HCT116 (cell line): ENCODE data around the gene MAML3. TPM values are rescaled to one million over a fixed set of nuclear protein-coding genes. Genes with fewer than 3 reads are reported as not detected.

Experiments used
- ATAC-seq: fragments of 200-7000 bp; cut with Tn5 transposase; 2 replicates; pipeline ENCODE4 v1.9.1; 2020; ENCODE audit warnings: mild to moderate bottlenecking, moderate library complexity
- BruUV-seq: library from RNA; stranded (reverse); fragments of 400-500 nt; replicated peaks from 2 replicates; lab custom pipeline; 2021; lab: Mats Ljungman, UMichigan
- CTCF ChIA-PET: fragments of 300-600 bp; sonication (Branson Sonifier 250); formaldehyde crosslinking; loops from one replicate; lab custom pipeline; 2021; ENCODE audit warnings: antibody characterized with exemption; lab: Charles Lee
- POLR2A ChIA-PET: fragments of 300-600, 350-600 bp; sonication (Branson Sonifier 250); formaldehyde crosslinking; loops from one replicate; lab custom pipeline; 2021; ENCODE audit warnings: antibody characterized with exemption; lab: Charles Lee
- RAD21 ChIA-PET, 2 experiments: fragments of 300-600 bp; sonication (Branson Sonifier 250); formaldehyde crosslinking; loops; one replicate each; lab custom pipeline; 2023; ENCODE audit warnings: low total read pairs in 2 of 2; ENCODE audit not compliant: uncharacterized antibody in 2 of 2, unreplicated experiment in 2 of 2, low non-redundant PET in 1 of 2; lab: Charles Lee
- DNase-seq: peaks from one replicate; pipeline ENCODE4 v3.0.0-alpha.2; 2010; ENCODE audit warnings: low read depth, low spot score
- H2AFZ ChIP-seq: fragments of 200-600 bp; shearing (Covaris generic), sonication (generic); 2 replicates; pipeline ENCODE4 v1.6.1; 2017; ENCODE audit warnings: low read depth, mixed run types, mixed read lengths, antibody characterized with exemption, low read length; ENCODE audit not compliant: poor library complexity, severe bottlenecking
- H3K27ac ChIP-seq: 2 replicates; pipeline ENCODE4 v1.5.1; 2012; ENCODE audit warnings: low read depth, low read length
- H3K27me3 ChIP-seq: fragments of 200-600 bp; sonication (generic); 2 replicates; pipeline ENCODE4 v1.6.1; 2016; ENCODE audit warnings: mixed run types, low read length, mixed read lengths; ENCODE audit not compliant: insufficient read depth
- H3K36me3 ChIP-seq, 2 experiments: fragments of 200-500 bp in 1 of 2; fragments of 200-600 bp in 1 of 2; sonication (Bioruptor generic) in 1 of 2; sonication (generic) in 1 of 2; 2 replicates each; pipeline versions ENCODE4 v1.5.1 to v1.6.1; 2014 to 2016; ENCODE audit warnings: low read length in 2 of 2, inconsistent platforms in 1 of 2, mixed read lengths in 1 of 2, mixed run types in 1 of 2; ENCODE audit not compliant: insufficient read depth in 2 of 2, control insufficient read depth in 1 of 2
- H3K4me1 ChIP-seq, 2 experiments: fragments of 200-600 bp in 1 of 2; sonication (generic) in 1 of 2; 2 replicates each; pipeline versions ENCODE4 v1.5.1 to v1.6.1; 2012 to 2017; ENCODE audit warnings: low read length in 2 of 2, inconsistent platforms in 1 of 2, mild to moderate bottlenecking in 1 of 2, mixed read lengths in 1 of 2, mixed run types in 1 of 2, moderate library complexity in 1 of 2; ENCODE audit not compliant: insufficient read depth in 2 of 2, control insufficient read depth in 1 of 2
- H3K4me2 ChIP-seq: fragments of 200-600 bp; sonication (generic); 2 replicates; pipeline ENCODE4 v1.6.1; 2017; ENCODE audit warnings: mixed run types, low read length, mixed read lengths
- H3K4me3 ChIP-seq, 2 experiments: fragments of 200-600 bp in 1 of 2; sonication (generic) in 1 of 2; replicated peaks in 1 of 2; 2 replicates each; pipeline ENCODE4 v1.5.1; 2011 to 2016; ENCODE audit warnings: low read length in 2 of 2, control low read depth in 1 of 2, low read depth in 1 of 2, mild to moderate bottlenecking in 1 of 2, mixed read lengths in 1 of 2, mixed run types in 1 of 2
- H3K79me2 ChIP-seq: fragments of 200-600 bp; sonication (generic); 2 replicates; pipeline ENCODE4 v1.6.1; 2017; ENCODE audit warnings: mild to moderate bottlenecking, mixed run types, low read length, moderate library complexity, mixed read lengths; ENCODE audit not compliant: insufficient read depth
- H3K9ac ChIP-seq: fragments of 200-600 bp; sonication (generic); 2 replicates; pipeline ENCODE4 v1.6.1; 2016; ENCODE audit warnings: low read length, mixed read lengths
- H3K9me2 ChIP-seq: fragments of 200-600 bp; sonication (generic), shearing (Covaris generic); 2 replicates; pipeline ENCODE4 v1.6.1; 2017; ENCODE audit warnings: mixed run types, mild to moderate bottlenecking, moderate library complexity; ENCODE audit not compliant: insufficient read depth
- H3K9me3 ChIP-seq, 2 experiments: fragments of 200-500 bp in 1 of 2; fragments of 200-600 bp in 1 of 2; sonication (Bioruptor generic) in 1 of 2; sonication (generic) in 1 of 2; 2 replicates each; pipeline ENCODE4 v1.6.1; 2014 to 2017; ENCODE audit warnings: low read length in 2 of 2, mixed read lengths in 2 of 2, inconsistent platforms in 1 of 2, low read depth in 1 of 2, mild to moderate bottlenecking in 1 of 2, mixed run types in 1 of 2, moderate library complexity in 1 of 2; ENCODE audit not compliant: control insufficient read depth in 1 of 2, insufficient read depth in 1 of 2
- H4K20me1 ChIP-seq: fragments of 200-600 bp; sonication (generic), shearing (Covaris generic); 2 replicates; pipeline ENCODE4 v1.6.1; 2017; ENCODE audit warnings: mixed run types, mild to moderate bottlenecking, moderate library complexity; ENCODE audit not compliant: insufficient read depth
- CEBPB ChIP-seq: IDR thresholded peaks from 2 replicates; pipeline ENCODE4 v1.6.1; 2012; ENCODE audit warnings: low read depth
- EGR1 ChIP-seq: IDR thresholded peaks from 2 replicates; pipeline ENCODE4 v1.6.1; 2012; ENCODE audit warnings: low read depth
- JUND ChIP-seq: IDR thresholded peaks from 2 replicates; pipeline ENCODE4 v1.6.1; 2012
- POLR2A ChIP-seq: IDR thresholded peaks from 2 replicates; pipeline ENCODE4 v1.7.0; 2011; ENCODE audit warnings: borderline replicate concordance; ENCODE audit not compliant: insufficient read depth, insufficient read length; ENCODE audit errors: extremely low read depth
- POLR2AphosphoS5 ChIP-seq: IDR thresholded peaks from 2 replicates; pipeline ENCODE4 v1.6.1; 2011; ENCODE audit warnings: mild to moderate bottlenecking, low read depth, low read length, moderate library complexity
- SRF ChIP-seq: IDR thresholded peaks from 2 replicates; pipeline ENCODE4 v1.6.1; 2012; ENCODE audit warnings: low read depth
- TCF7L2 ChIP-seq: IDR thresholded peaks from 2 replicates; pipeline ENCODE4 v1.7.0; 2011; ENCODE audit warnings: borderline replicate concordance, inconsistent platforms; ENCODE audit not compliant: insufficient read depth, insufficient read length; ENCODE audit errors: extremely low read depth
- YY1 ChIP-seq: IDR thresholded peaks from 2 replicates; pipeline ENCODE4 v1.6.1; 2011; ENCODE audit warnings: low read length, low read depth, moderate library complexity, mild to moderate bottlenecking; ENCODE audit not compliant: insufficient replicate concordance; ENCODE audit errors: extremely low read depth
- ZBTB33 ChIP-seq: IDR thresholded peaks from 2 replicates; pipeline ENCODE4 v1.6.1; 2011; ENCODE audit warnings: mild to moderate bottlenecking, low read length, moderate library complexity; ENCODE audit not compliant: insufficient replicate concordance; ENCODE audit errors: extremely low read depth
- intact Hi-C: fragments of 100-400 bp; cut with micrococcal nuclease; formaldehyde crosslinking; loops from 2 replicates; pipeline ENCODE4 v1.10.0; 2022
- total RNA-seq: library from RNA; stranded (reverse); gene quantifications from one replicate; pipeline ENCODE4 v1.2.1, GENCODE V29; 2021; ENCODE audit not compliant: unreplicated experiment
- TF ChIP-seq, protein P1 (sequence below): IDR thresholded peaks from 2 replicates; pipeline ENCODE4 v1.6.1; 2012
- TF ChIP-seq, protein P2 (sequence below): IDR thresholded peaks from 2 replicates; pipeline ENCODE4 v1.6.1; 2012
- TF ChIP-seq, protein P3 (sequence below): IDR thresholded peaks from 2 replicates; pipeline ENCODE4 v1.6.1; 2012; ENCODE audit warnings: low read depth

Gene MAML3
- total RNA-seq, 1 experiment from 2014 or later: 3.1 TPM

DNA sequence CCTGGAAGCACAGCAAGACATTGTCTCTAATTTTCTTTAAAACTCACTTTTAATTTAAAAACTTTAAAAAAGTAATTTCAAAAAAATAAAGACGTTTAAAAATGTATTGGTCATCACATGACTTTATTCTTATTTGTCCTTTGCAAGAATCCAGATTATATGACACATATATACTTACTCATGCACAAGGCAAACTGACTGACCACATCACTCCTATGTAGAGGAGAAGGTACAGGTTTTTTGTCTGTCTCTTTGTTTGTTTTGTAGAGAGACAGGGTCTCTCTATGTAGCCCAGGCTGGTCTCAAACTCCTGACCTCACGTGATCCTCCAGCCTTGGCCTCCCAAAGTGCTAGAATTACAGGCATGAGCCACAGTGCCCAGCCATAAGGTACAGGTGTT is 28.6 kb downstream of the MAML3 start:
- H3K9ac ChIP-seq: no peak overlapping the region
- H2AFZ ChIP-seq: no peak overlapping the region
- no peaks in the 10 kb centered on the region for H4K20me1 ChIP-seq
- no peaks in the 10 kb centered on the region for H3K9me2 ChIP-seq
- H3K4me1 ChIP-seq: peaks cover 0 to 4% of the 10 kb centered on the region in 2 experiments; a peak in 2 of 4 replicates
- no peaks in the 10 kb centered on the region for H3K27me3 ChIP-seq
- POLR2A ChIA-PET: no interaction called here
- H3K4me3 ChIP-seq: no peak overlapping the region
- no peaks in the 10 kb centered on the region for H3K79me2 ChIP-seq
- no peak for DNase-seq
- no peaks in the 10 kb centered on the region for H3K9me3 ChIP-seq
- CTCF ChIA-PET: no interaction called here
- H3K4me2 ChIP-seq: no peak overlapping the region
- intact Hi-C loops: no loop called here
- RAD21 ChIA-PET: no interaction called here
- no peaks in the 10 kb centered on the region for H3K36me3 ChIP-seq
- no TSS peak for BruUV-seq
- TF ChIP-seq YY1: no peak
- no peak for TF ChIP-seq JUND
- TF ChIP-seq TCF7L2: no peak
- TF ChIP-seq EGR1: no peak
- TF ChIP-seq, protein P1, sequence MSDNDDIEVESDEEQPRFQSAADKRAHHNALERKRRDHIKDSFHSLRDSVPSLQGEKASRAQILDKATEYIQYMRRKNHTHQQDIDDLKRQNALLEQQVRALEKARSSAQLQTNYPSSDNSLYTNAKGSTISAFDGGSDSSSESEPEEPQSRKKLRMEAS: no peak
- TF ChIP-seq, protein P2, sequence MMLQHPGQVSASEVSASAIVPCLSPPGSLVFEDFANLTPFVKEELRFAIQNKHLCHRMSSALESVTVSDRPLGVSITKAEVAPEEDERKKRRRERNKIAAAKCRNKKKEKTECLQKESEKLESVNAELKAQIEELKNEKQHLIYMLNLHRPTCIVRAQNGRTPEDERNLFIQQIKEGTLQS: no peak
- no peak for TF ChIP-seq POLR2AphosphoS5
- H3K27ac ChIP-seq: no peak overlapping the region
- ATAC-seq: no peak

GRCh38 chr4:140123666-140124377 is 30.2 kb downstream of the MAML3 start:
- Histone ChIP-seq H3K9me2 (no peaks in the 10 kb centered on the region), H2AFZ (no peak overlapping the region), H3K9ac (no peak overlapping the region), H3K27me3 (no peaks in the 10 kb centered on the region), H4K20me1 (no peaks in the 10 kb centered on the region), H3K4me2 (no peak overlapping the region), H3K4me3 (no peak overlapping the region), H3K36me3 (no peaks in the 10 kb centered on the region), H3K4me1 (no peaks in the 10 kb centered on the region), H3K79me2 (no peaks in the 10 kb centered on the region), H3K9me3 (no peaks in the 10 kb centered on the region), H3K27ac (no peak overlapping the region)
- TF ChIP-seq, protein P3, sequence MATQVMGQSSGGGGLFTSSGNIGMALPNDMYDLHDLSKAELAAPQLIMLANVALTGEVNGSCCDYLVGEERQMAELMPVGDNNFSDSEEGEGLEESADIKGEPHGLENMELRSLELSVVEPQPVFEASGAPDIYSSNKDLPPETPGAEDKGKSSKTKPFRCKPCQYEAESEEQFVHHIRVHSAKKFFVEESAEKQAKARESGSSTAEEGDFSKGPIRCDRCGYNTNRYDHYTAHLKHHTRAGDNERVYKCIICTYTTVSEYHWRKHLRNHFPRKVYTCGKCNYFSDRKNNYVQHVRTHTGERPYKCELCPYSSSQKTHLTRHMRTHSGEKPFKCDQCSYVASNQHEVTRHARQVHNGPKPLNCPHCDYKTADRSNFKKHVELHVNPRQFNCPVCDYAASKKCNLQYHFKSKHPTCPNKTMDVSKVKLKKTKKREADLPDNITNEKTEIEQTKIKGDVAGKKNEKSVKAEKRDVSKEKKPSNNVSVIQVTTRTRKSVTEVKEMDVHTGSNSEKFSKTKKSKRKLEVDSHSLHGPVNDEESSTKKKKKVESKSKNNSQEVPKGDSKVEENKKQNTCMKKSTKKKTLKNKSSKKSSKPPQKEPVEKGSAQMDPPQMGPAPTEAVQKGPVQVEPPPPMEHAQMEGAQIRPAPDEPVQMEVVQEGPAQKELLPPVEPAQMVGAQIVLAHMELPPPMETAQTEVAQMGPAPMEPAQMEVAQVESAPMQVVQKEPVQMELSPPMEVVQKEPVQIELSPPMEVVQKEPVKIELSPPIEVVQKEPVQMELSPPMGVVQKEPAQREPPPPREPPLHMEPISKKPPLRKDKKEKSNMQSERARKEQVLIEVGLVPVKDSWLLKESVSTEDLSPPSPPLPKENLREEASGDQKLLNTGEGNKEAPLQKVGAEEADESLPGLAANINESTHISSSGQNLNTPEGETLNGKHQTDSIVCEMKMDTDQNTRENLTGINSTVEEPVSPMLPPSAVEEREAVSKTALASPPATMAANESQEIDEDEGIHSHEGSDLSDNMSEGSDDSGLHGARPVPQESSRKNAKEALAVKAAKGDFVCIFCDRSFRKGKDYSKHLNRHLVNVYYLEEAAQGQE: no peak
- TF ChIP-seq POLR2A: no peak
- TF ChIP-seq SRF: no peak
- TF ChIP-seq POLR2AphosphoS5: no peak
- TF ChIP-seq ZBTB33: no peak
- TF ChIP-seq CEBPB: no peak
- TF ChIP-seq TCF7L2: no peak
- DNase-seq (no peak), ATAC-seq (no peak)
- POLR2A ChIA-PET: no interaction called here
- intact Hi-C loops: no loop called here
- BruUV-seq: no TSS peak
- RAD21 ChIA-PET: no interaction called here
- CTCF ChIA-PET: no interaction called here
